ENCODE measurements around the gene ARHGAP26. TPM values are rescaled to one million over a fixed set of nuclear protein-coding genes. Genes with fewer than 3 reads are reported as not detected.

ARHGAP26 gene
- total and polyA plus RNA-seq, 2 experiments from 2014 or later, result 9.5 to 16.8 TPM

- Histone ChIP-seq H3K4me3 (no peak overlapping the region), H3K36me3 (ENCODE audit: insufficient read depth) (no peaks in the 10 kb centered on the region; the same call in 1 of the 2 replicates), H2AFZ (no peak overlapping the region), H3K27ac (ENCODE audit: low read depth) (no peak overlapping the region), H3K9me2 (ENCODE audit: insufficient read depth) (peaks cover 9% of the 10 kb centered on the region), H3K27me3 (ENCODE audit: insufficient read depth) (no peaks in the 10 kb centered on the region), H3K4me2 (no peak overlapping the region), H3K4me1 (ENCODE audit: insufficient read depth) (peaks cover 19% of the 10 kb centered on the region; the same call in 1 of the 2 replicates), H3K79me2 (replicated peaks; ENCODE audit: insufficient read depth) (no peaks in the 10 kb centered on the region), H3F3A (replicated peaks; ENCODE audit: low read depth) (no peaks in the 10 kb centered on the region), H4K20me1 (replicated peaks; ENCODE audit: insufficient read depth) (no peaks in the 10 kb centered on the region)
- ATAC-seq (no peak), DNase-seq (ENCODE audit: low spot score) (no peak)
- H3K36me3 Mint-ChIP-seq (ENCODE audit: low read depth), result peaks cover 22% of the 10 kb centered on the region
- H3K27me3 Mint-ChIP-seq (ENCODE audit: insufficient read depth, low read depth, poor library complexity), result peaks cover 2% of the 10 kb centered on the region
- no peak for TF ChIP-seq NANOG (IDR thresholded peaks at IDR 0.05; ENCODE audit: borderline replicate concordance)
- TF ChIP-seq CTCF (conservative IDR thresholded peaks at IDR 0.05; ENCODE audit: low read depth in 2 of 2), result no peak
- TF ChIP-seq POLR2AphosphoS5 (IDR thresholded peaks at IDR 0.05; ENCODE audit: low read depth), result no peak
- TF ChIP-seq STAT1 (IDR thresholded peaks at IDR 0.05; ENCODE audit: unreplicated experiment), result no peak
- TF ChIP-seq ZNF114 (CRISPR knock-in tag; IDR thresholded peaks at IDR 0.05), result no peak
- no peak for TF ChIP-seq CREB1 (CRISPR knock-in tag; IDR thresholded peaks at IDR 0.05; ENCODE audit: low read depth)
- no peak overlapping the region for H3K4me3 Mint-ChIP-seq
- peaks cover 10% of the 10 kb centered on the region for H3K9me3 Mint-ChIP-seq
- H3K4me1 Mint-ChIP-seq, result peaks cover 28% of the 10 kb centered on the region
- H3K27ac Mint-ChIP-seq, result no peak overlapping the region
Measured at GRCh38 chr5:143065996-143066522, 295.9 kb downstream of the ARHGAP26 start.

GRCh38 chr5:143066556-143067281 is 296.5 kb downstream of the ARHGAP26 start:
- Histone ChIP-seq H2AFZ (no peak overlapping the region), H3K4me1 (ENCODE audit: insufficient read depth) (peaks cover 19% of the 10 kb centered on the region; the same call in 1 of the 2 replicates), H3K9me2 (ENCODE audit: insufficient read depth) (peaks cover 9% of the 10 kb centered on the region), H3K79me2 (replicated peaks; ENCODE audit: insufficient read depth) (no peaks in the 10 kb centered on the region), H3K27ac (ENCODE audit: low read depth) (no peak overlapping the region), H3K36me3 (ENCODE audit: insufficient read depth) (no peaks in the 10 kb centered on the region; the same call in 1 of the 2 replicates), H3K4me3 (no peak overlapping the region), H3K27me3 (ENCODE audit: insufficient read depth) (no peaks in the 10 kb centered on the region), H4K20me1 (replicated peaks; ENCODE audit: insufficient read depth) (no peaks in the 10 kb centered on the region), H3K4me2 (no peak overlapping the region), H3F3A (replicated peaks; ENCODE audit: low read depth) (no peaks in the 10 kb centered on the region)
- Mint-ChIP-seq H3K27me3 (ENCODE audit: insufficient read depth, low read depth, poor library complexity) (peaks cover 2% of the 10 kb centered on the region), H3K4me1 (peaks cover 28% of the 10 kb centered on the region), H3K27ac (no peak overlapping the region; the same call in 1 of the 2 replicates), H3K4me3 (no peak overlapping the region), H3K36me3 (ENCODE audit: low read depth) (peaks cover 28% of the 10 kb centered on the region), H3K9me3 (peaks cover 15% of the 10 kb centered on the region)
- no peak for ATAC-seq
- no peak for DNase-seq (ENCODE audit: low spot score)
- TF ChIP-seq STAT1 (IDR thresholded peaks at IDR 0.05; ENCODE audit: unreplicated experiment), result no peak
- no peak for TF ChIP-seq POLR2AphosphoS5 (IDR thresholded peaks at IDR 0.05; ENCODE audit: low read depth)
- TF ChIP-seq EZH2phosphoT487 (IDR thresholded peaks at IDR 0.05; ENCODE audit: unreplicated experiment), result no peak
- TF ChIP-seq ZNF114 (CRISPR knock-in tag; IDR thresholded peaks at IDR 0.05), result no peak
- no peak for TF ChIP-seq REST (IDR thresholded peaks at IDR 0.05; ENCODE audit: unreplicated experiment)
- no peak for TF ChIP-seq CTCF (conservative IDR thresholded peaks at IDR 0.05; ENCODE audit: low read depth in 2 of 2)
- TF ChIP-seq EZH2 (IDR thresholded peaks at IDR 0.05; ENCODE audit: low read depth, unreplicated experiment), result no peak
- TF ChIP-seq ETS1 (IDR thresholded peaks at IDR 0.05), result no peak

Measured in GM23338 (cell line).